DOHH2 (cell line): ENCODE measurements around the gene TOB1.

Source experiments
- H3F3A ChIP-seq: fragments of 200-600 bp; sonication (generic), shearing (Covaris generic); 2 replicates; pipeline ENCODE4 v1.6.0; 2016; ENCODE audit warnings: antibody characterized with exemption, mild to moderate bottlenecking; ENCODE audit not compliant: control insufficient read depth, insufficient read depth
- H3K27ac ChIP-seq: fragments of 200-600 bp; sonication (generic); 2 replicates; pipeline ENCODE4 v1.5.1; 2014; ENCODE audit warnings: low read depth, mild to moderate bottlenecking, low read length, moderate library complexity
- H3K27me3 ChIP-seq: fragments of 200-600 bp; sonication (generic); 2 replicates; pipeline ENCODE4 v1.6.1; 2014; ENCODE audit warnings: mild to moderate bottlenecking, low read length, mixed read lengths; ENCODE audit not compliant: control insufficient read depth
- H3K36me3 ChIP-seq: fragments of 200-600 bp; sonication (generic); 2 replicates; pipeline ENCODE4 v1.6.1; 2014; ENCODE audit warnings: mild to moderate bottlenecking, low read length, moderate library complexity, mixed read lengths; ENCODE audit not compliant: control insufficient read depth
- H3K4me1 ChIP-seq: fragments of 200-600 bp; sonication (generic); 2 replicates; pipeline ENCODE4 v1.6.1; 2014; ENCODE audit warnings: mild to moderate bottlenecking, low read length, mixed read lengths; ENCODE audit not compliant: control insufficient read depth
- H3K4me2 ChIP-seq: fragments of 200-600 bp; sonication (generic); 2 replicates; pipeline ENCODE4 v1.6.0; 2014; ENCODE audit warnings: mild to moderate bottlenecking, low read length, moderate library complexity
- H3K4me3 ChIP-seq: fragments of 200-600 bp; sonication (generic); 2 replicates; pipeline ENCODE4 v1.5.1; 2014; ENCODE audit warnings: mild to moderate bottlenecking, low read length, mixed read lengths
- H3K79me2 ChIP-seq: fragments of 200-600 bp; sonication (generic); 2 replicates; pipeline ENCODE4 v1.6.1; 2014; ENCODE audit warnings: mild to moderate bottlenecking, low read length, mixed read lengths; ENCODE audit not compliant: control insufficient read depth
- H3K9me2 ChIP-seq: fragments of 200-600 bp; sonication (generic); replicated peaks from 2 replicates; pipeline ENCODE4 v1.6.1; 2014; ENCODE audit warnings: mild to moderate bottlenecking, low read length, mixed read lengths; ENCODE audit not compliant: control insufficient read depth
- H3K9me3 ChIP-seq: fragments of 200-600 bp; sonication (generic); 2 replicates; pipeline ENCODE4 v1.6.1; 2014; ENCODE audit warnings: antibody characterized with exemption, low read length, mixed read lengths; ENCODE audit not compliant: control insufficient read depth, insufficient read depth
- H4K20me1 ChIP-seq: fragments of 200-600 bp; sonication (generic); 2 replicates; pipeline ENCODE4 v1.6.0; 2014; ENCODE audit warnings: low read depth, mild to moderate bottlenecking, antibody characterized with exemption, low read length, moderate library complexity; ENCODE audit not compliant: control insufficient read depth, insufficient read depth
- CTCF ChIP-seq: fragments of 200-600 bp; sonication (generic); IDR thresholded peaks from one replicate; pipeline ENCODE4 v1.5.1; 2014; ENCODE audit warnings: antibody characterized with exemption, mild to moderate bottlenecking, low read depth, low read length; ENCODE audit not compliant: poor library complexity, severe bottlenecking
- EZH2phosphoT487 ChIP-seq: fragments of 200-600 bp; sonication (generic); IDR thresholded peaks from 2 replicates; pipeline ENCODE4 v1.6.1; 2017; ENCODE audit warnings: borderline replicate concordance, mild to moderate bottlenecking, antibody characterized with exemption, low read length, moderate library complexity, mixed read lengths

TOB1 gene

GRCh38 chr17:50866950-50867362, 802 bp upstream of the TOB1 start:
- no peaks in the 10 kb centered on the region for H3K27me3 ChIP-seq
- peak overlapping the region; percentile 96 for H3K4me3 ChIP-seq
- peaks cover 3% of the 10 kb centered on the region for H3F3A ChIP-seq
- peaks cover 11% of the 10 kb centered on the region for H4K20me1 ChIP-seq
- peaks cover 34% of the 10 kb centered on the region for H3K4me1 ChIP-seq
- TF ChIP-seq EZH2phosphoT487: no peak
- TF ChIP-seq CTCF: no peak
- H3K4me2 ChIP-seq: peak overlapping the region; percentile 99
- peaks cover 18% of the 10 kb centered on the region for H3K36me3 ChIP-seq
- H3K27ac ChIP-seq: peak overlapping the region; percentile 97
- H3K9me3 ChIP-seq: no peaks in the 10 kb centered on the region
- H3K79me2 ChIP-seq: peaks cover 45% of the 10 kb centered on the region
- H3K9me2 ChIP-seq: no peaks in the 10 kb centered on the region

GRCh38 chr17:50865868-50866260, 290 bp downstream of the TOB1 start:
- peak overlapping the region; percentile 99 for H3K4me2 ChIP-seq
- H3K9me3 ChIP-seq: no peaks in the 10 kb centered on the region
- peak overlapping the region; percentile 96 for H3K4me3 ChIP-seq
- peak overlapping the region; percentile 23 for H3K27ac ChIP-seq
- no peaks in the 10 kb centered on the region for H3K9me2 ChIP-seq
- H3F3A ChIP-seq: peaks cover 5% of the 10 kb centered on the region
- TF ChIP-seq EZH2phosphoT487 (no peak), CTCF (no peak)
- H3K79me2 ChIP-seq: peaks cover 45% of the 10 kb centered on the region
- H3K27me3 ChIP-seq: no peaks in the 10 kb centered on the region
- peaks cover 11% of the 10 kb centered on the region for H4K20me1 ChIP-seq
- H3K4me1 ChIP-seq: peaks cover 25% of the 10 kb centered on the region
- peaks cover 29% of the 10 kb centered on the region for H3K36me3 ChIP-seq

- H3K4me1 ChIP-seq: peaks cover 25% of the 10 kb centered on the region
- H3K9me2 ChIP-seq: no peaks in the 10 kb centered on the region
- H3K4me2 ChIP-seq: peak overlapping the region; percentile 99
- H3F3A ChIP-seq: peaks cover 5% of the 10 kb centered on the region
- H3K9me3 ChIP-seq: no peaks in the 10 kb centered on the region
- H3K4me3 ChIP-seq: peak overlapping the region; percentile 96
- peaks cover 11% of the 10 kb centered on the region for H4K20me1 ChIP-seq
- TF ChIP-seq EZH2phosphoT487 (no peak), CTCF (no peak)
- H3K36me3 ChIP-seq: peaks cover 30% of the 10 kb centered on the region
- H3K27me3 ChIP-seq: no peaks in the 10 kb centered on the region
- peak overlapping the region; percentile 23 for H3K27ac ChIP-seq
- peaks cover 45% of the 10 kb centered on the region for H3K79me2 ChIP-seq
Measured at GRCh38 chr17:50865060-50865867, 890 bp downstream of the TOB1 start.
